Measurements from ENCODE around the gene MED15.

MED15 gene

DNA sequence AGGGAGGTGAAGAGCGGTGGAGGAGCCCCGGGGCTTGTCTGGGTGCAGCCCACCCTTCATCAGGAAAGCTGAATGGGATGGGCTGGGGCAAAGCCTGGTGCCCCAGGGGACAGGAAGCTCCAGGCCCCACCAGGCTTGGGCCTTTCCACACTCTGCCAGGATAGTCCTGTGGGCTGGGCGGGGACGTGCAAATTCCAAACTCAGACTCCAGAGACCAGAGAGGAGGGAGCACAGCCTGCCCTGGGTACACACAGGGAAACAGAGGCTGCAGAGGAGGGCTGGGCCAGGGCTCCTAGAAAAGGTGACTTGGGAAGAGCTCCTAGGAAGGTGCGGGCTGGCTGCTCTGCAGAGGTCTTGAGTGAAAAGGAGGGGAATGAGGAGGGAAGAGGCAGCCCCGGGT lies 124.7 kb downstream of the MED15 start:
- DNase-seq, result no peak

DNA sequence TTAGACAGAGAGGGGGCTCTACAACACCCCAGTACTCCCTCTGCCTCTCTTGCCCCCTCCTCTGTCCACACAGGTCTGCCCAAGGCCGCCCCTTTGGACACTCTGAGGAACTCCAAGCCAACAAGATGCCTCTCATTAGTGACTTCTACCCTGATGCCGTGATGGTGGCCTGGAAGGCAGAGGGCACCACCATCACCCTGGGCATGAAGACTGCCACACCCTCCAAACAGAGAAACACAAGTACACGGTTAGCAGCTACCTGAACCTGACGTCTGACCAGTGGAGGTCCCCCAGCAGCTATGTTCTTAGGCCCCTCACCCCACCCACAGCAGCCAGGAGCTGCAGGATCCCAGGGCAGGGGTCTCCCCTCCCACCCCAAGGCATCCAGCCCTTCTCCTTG lies 125.1 kb downstream of the MED15 start:
- no peak for DNase-seq

- DNase-seq, result no peak
These were observed 127.3 kb downstream of the MED15 start for GRCh38 chr22:20634560-20635226.

DNA sequence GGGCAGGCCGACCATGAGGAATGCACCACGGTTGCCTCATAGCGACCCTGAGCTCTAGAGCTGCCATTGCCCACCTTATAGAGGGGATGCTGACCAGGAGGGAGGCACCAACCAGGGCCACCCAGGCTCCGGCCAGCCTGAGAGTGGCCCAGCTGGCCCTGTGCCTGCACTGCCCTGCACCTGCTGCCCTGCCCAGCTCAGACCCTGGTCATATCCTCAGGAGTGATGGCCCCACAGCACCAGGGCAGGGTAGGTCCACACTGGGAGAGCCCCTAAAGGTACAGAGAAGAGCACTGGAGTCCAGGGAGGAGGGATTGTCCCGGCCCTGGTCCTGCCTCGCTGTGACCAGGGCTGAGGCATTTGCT lies 127.8 kb downstream of the MED15 start:
- no peak for DNase-seq

DNA sequence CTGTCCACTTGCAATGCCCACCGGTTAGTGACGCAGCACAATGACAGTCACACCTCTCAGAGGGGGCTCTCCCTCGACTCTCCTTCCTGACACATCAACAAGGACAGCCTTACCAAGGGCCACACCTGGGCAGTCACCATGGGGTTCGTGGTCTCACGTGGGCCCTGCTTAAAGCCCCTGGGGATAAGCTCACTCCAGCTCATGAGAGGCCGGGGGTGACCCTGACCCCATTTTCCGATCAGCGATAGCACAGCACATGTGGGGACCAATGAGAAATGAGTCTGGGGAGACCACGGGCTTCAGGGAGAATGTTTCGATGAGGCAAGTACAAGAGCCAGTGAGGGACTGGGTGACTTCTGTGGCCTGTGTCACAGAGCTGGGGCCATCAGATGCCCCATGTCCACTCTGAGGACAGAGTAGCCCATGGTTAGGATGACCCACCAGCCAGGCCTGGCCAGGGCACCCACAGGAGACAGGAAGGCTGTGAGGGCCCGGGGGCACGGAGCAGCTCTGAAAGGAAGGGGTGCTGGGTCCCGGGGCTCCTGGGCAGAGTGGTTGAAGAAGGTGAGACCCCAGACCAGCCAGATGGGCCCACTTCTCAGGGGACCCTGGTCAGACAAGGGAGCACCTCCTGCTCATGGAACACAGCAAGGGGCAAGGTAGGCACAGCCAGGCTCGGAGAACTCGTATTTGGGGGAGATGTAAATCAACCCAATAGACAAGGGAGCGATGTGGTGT lies 128.8 kb downstream of the MED15 start:
- DNase-seq, result no peak

GRCh38 chr22:20636945-20637344 lies 129.5 kb downstream of the MED15 start:
- no peak for DNase-seq

Measured in fibroblast of upper back skin (primary cell).